Dendritic cell treated with granulocyte-macrophage colony-stimulating factor and Interleukin-4, amounts not matched to agents 40 ng/mL and 50 ng/mL, for 4 days (primary cell): ENCODE data around the gene NUP160.
"Not testable (repeated sequence)": the region's sequence is repeated elsewhere in the genome, so short reads cannot be mapped to it uniquely, and the experiment has no call there.

Experiments
- H3K27ac Mint-ChIP-seq: one replicate; pipeline ENCODE4 v1.8.0; 2022; ENCODE audit warnings: mild to moderate bottlenecking, mixed read lengths
- H3K27me3 Mint-ChIP-seq: one replicate; pipeline ENCODE4 v1.8.0; 2022; ENCODE audit warnings: mild to moderate bottlenecking, mixed read lengths
- H3K36me3 Mint-ChIP-seq: one replicate; pipeline ENCODE4 v1.8.0; 2022; ENCODE audit warnings: low read depth, mixed read lengths
- H3K4me1 Mint-ChIP-seq: one replicate; pipeline ENCODE4 v1.8.0; 2022; ENCODE audit warnings: low read depth, mixed read lengths
- H3K4me3 Mint-ChIP-seq: one replicate; pipeline ENCODE4 v1.8.0; 2022; ENCODE audit warnings: mild to moderate bottlenecking, moderate library complexity, mixed read lengths
- H3K9me3 Mint-ChIP-seq: one replicate; pipeline ENCODE4 v1.8.0; 2022; ENCODE audit warnings: mixed read lengths
- intact Hi-C: fragments of 100-400 bp; cut with micrococcal nuclease; formaldehyde crosslinking; loops from one replicate; pipeline ENCODE4 v1.15.0; 2022

NUP160 gene

GRCh38 chr11:47847892-47848699 is at the start of gene NUP160:
NUP160 (minus strand) TSS chr11:47848350; CDS start chr11:47848318, 32 bp downstream.
- intact Hi-C loops = loop anchor here (5.0 kb wide), 1 partner anchor 81 kb away; the partner anchor contains the start of gene FNBP4
- Mint-ChIP-seq H3K27me3 (no peaks in the 10 kb centered on the region), H3K9me3 (no peaks in the 10 kb centered on the region), H3K36me3 (peaks cover 33% of the 10 kb centered on the region), H3K4me1 (peaks cover 48% of the 10 kb centered on the region), H3K4me3 (peak within 1 kb of the TSS; percentile 95), H3K27ac (peak within 1 kb of the TSS; percentile 95)

- Mint-ChIP-seq H3K36me3 (no peaks in the 10 kb centered on the region), H3K27me3 (no peaks in the 10 kb centered on the region), H3K4me3 (no peak overlapping the region), H3K4me1 (no peaks in the 10 kb centered on the region), H3K9me3 (no peaks in the 10 kb centered on the region), H3K27ac (peak overlapping the region; percentile 6)
- intact Hi-C loops = no loop called here
Observed at GRCh38 chr11:47896199-47896598, 48.0 kb upstream of the NUP160 start.

GRCh38 chr11:47895035-47895434 is 46.9 kb upstream of the NUP160 start:
- H3K27me3 Mint-ChIP-seq = no peaks in the 10 kb centered on the region
- H3K4me3 Mint-ChIP-seq = no peak overlapping the region
- H3K4me1 Mint-ChIP-seq = peaks cover 1% of the 10 kb centered on the region
- H3K9me3 Mint-ChIP-seq = no peaks in the 10 kb centered on the region
- intact Hi-C loops = no loop called here
- no peak overlapping the region for H3K27ac Mint-ChIP-seq
- no peaks in the 10 kb centered on the region for H3K36me3 Mint-ChIP-seq

GRCh38 chr11:47892546-47893276 is 44.6 kb upstream of the NUP160 start:
- H3K9me3 Mint-ChIP-seq, H3K36me3 Mint-ChIP-seq, H3K27me3 Mint-ChIP-seq, H3K4me3 Mint-ChIP-seq, intact Hi-C loops, H3K27ac Mint-ChIP-seq, H3K4me1 Mint-ChIP-seq: not testable (repeated sequence)

GRCh38 chr11:47891886-47892285 is 43.7 kb upstream of the NUP160 start:
- intact Hi-C loops = no loop called here

GRCh38 chr11:47889714-47890441 is 41.7 kb upstream of the NUP160 start:
- no peaks in the 10 kb centered on the region for H3K36me3 Mint-ChIP-seq
- no peaks in the 10 kb centered on the region for H3K9me3 Mint-ChIP-seq
- no peak overlapping the region for H3K4me3 Mint-ChIP-seq
- no peak overlapping the region for H3K27ac Mint-ChIP-seq
- intact Hi-C loops = no loop called here
- peaks cover 11% of the 10 kb centered on the region for H3K4me1 Mint-ChIP-seq
- no peaks in the 10 kb centered on the region for H3K27me3 Mint-ChIP-seq

More at GRCh38 chr11:47891886-47892285, 43.7 kb upstream of the NUP160 start:
- H3K4me1 Mint-ChIP-seq = peaks cover 7% of the 10 kb centered on the region
- H3K27ac Mint-ChIP-seq = no peak overlapping the region
- H3K36me3 Mint-ChIP-seq = no peaks in the 10 kb centered on the region
- no peak overlapping the region for H3K4me3 Mint-ChIP-seq
- H3K9me3 Mint-ChIP-seq = no peaks in the 10 kb centered on the region
- no peaks in the 10 kb centered on the region for H3K27me3 Mint-ChIP-seq

GRCh38 chr11:47887910-47888569 is 39.9 kb upstream of the NUP160 start:
- H3K27ac Mint-ChIP-seq = peak overlapping the region; percentile 34
- H3K9me3 Mint-ChIP-seq = no peaks in the 10 kb centered on the region
- no peaks in the 10 kb centered on the region for H3K36me3 Mint-ChIP-seq
- H3K4me1 Mint-ChIP-seq = peaks cover 28% of the 10 kb centered on the region
- intact Hi-C loops = no loop called here
- H3K27me3 Mint-ChIP-seq = no peaks in the 10 kb centered on the region
- no peak overlapping the region for H3K4me3 Mint-ChIP-seq

- Mint-ChIP-seq H3K4me1 (peaks cover 36% of the 10 kb centered on the region), H3K27me3 (no peaks in the 10 kb centered on the region), H3K4me3 (no peak overlapping the region), H3K27ac (peak overlapping the region; percentile 82), H3K9me3 (no peaks in the 10 kb centered on the region), H3K36me3 (no peaks in the 10 kb centered on the region)
- intact Hi-C loops = no loop called here
Observed at GRCh38 chr11:47886096-47886495, 37.9 kb upstream of the NUP160 start.

- H3K9me3 Mint-ChIP-seq, H3K4me3 Mint-ChIP-seq, H3K27ac Mint-ChIP-seq, intact Hi-C loops, H3K36me3 Mint-ChIP-seq, H3K27me3 Mint-ChIP-seq: not testable (repeated sequence)
- H3K4me1 Mint-ChIP-seq = peaks cover 56% of the 10 kb centered on the region
Observed at GRCh38 chr11:47882437-47882836, 34.3 kb upstream of the NUP160 start.

- H3K4me1 Mint-ChIP-seq = peaks cover 59% of the 10 kb centered on the region
- no peaks in the 10 kb centered on the region for H3K27me3 Mint-ChIP-seq
- H3K27ac Mint-ChIP-seq = peak overlapping the region; percentile 68
- no peak overlapping the region for H3K4me3 Mint-ChIP-seq
- no peaks in the 10 kb centered on the region for H3K36me3 Mint-ChIP-seq
- peaks cover 21% of the 10 kb centered on the region for H3K9me3 Mint-ChIP-seq
- intact Hi-C loops = no loop called here
Observed at GRCh38 chr11:47881145-47881544, 33.0 kb upstream of the NUP160 start.

- H3K4me1 Mint-ChIP-seq = peaks cover 51% of the 10 kb centered on the region
- peak overlapping the region; percentile 68 for H3K27ac Mint-ChIP-seq
- intact Hi-C loops = no loop called here
- H3K4me3 Mint-ChIP-seq = no peak overlapping the region
- H3K9me3 Mint-ChIP-seq = peaks cover 31% of the 10 kb centered on the region
- peaks cover 8% of the 10 kb centered on the region for H3K36me3 Mint-ChIP-seq
- H3K27me3 Mint-ChIP-seq = no peaks in the 10 kb centered on the region
Observed at GRCh38 chr11:47879259-47880158, 31.4 kb upstream of the NUP160 start.

- intact Hi-C loops, H3K27me3 Mint-ChIP-seq, H3K27ac Mint-ChIP-seq, H3K4me3 Mint-ChIP-seq: not testable (repeated sequence)
- H3K36me3 Mint-ChIP-seq = peaks cover 14% of the 10 kb centered on the region
- H3K4me1 Mint-ChIP-seq = peaks cover 32% of the 10 kb centered on the region
- H3K9me3 Mint-ChIP-seq = peaks cover 40% of the 10 kb centered on the region
Observed at GRCh38 chr11:47875858-47876257, 27.7 kb upstream of the NUP160 start.

GRCh38 chr11:47870404-47870803 is 22.3 kb upstream of the NUP160 start:
- Mint-ChIP-seq H3K4me1 (peaks cover 38% of the 10 kb centered on the region), H3K36me3 (peaks cover 9% of the 10 kb centered on the region), H3K27ac (peak overlapping the region; percentile 15), H3K9me3 (peaks cover 11% of the 10 kb centered on the region), H3K27me3 (peaks cover 4% of the 10 kb centered on the region), H3K4me3 (no peak overlapping the region)
- intact Hi-C loops = no loop called here
